GM23248 (cell line): ENCODE results near the gene ITIH5. TPM values are rescaled to one million over a fixed set of nuclear protein-coding genes. Genes with fewer than 3 reads are reported as not detected.

ENCODE experiments used
- DNase-seq: peaks from one replicate; pipeline ENCODE4 v3.0.0-alpha.2; 2015
- H2AFZ ChIP-seq: fragments of 200-600 bp; sonication (generic); 2 replicates; pipeline ENCODE4 v1.6.1; 2016; ENCODE audit warnings: antibody characterized with exemption
- H3F3A ChIP-seq: fragments of 200-600 bp; sonication (generic); 2 replicates; pipeline ENCODE4 v1.6.1; 2016; ENCODE audit warnings: mild to moderate bottlenecking, antibody characterized with exemption, mixed run types; ENCODE audit not compliant: insufficient read depth
- H3K27ac ChIP-seq: fragments of 200-600 bp; sonication (generic); 2 replicates; pipeline ENCODE4 v1.5.1; 2016; ENCODE audit warnings: mild to moderate bottlenecking
- H3K27me3 ChIP-seq: fragments of 200-600 bp; sonication (generic); replicated peaks from 2 replicates; pipeline ENCODE4 v1.6.1; 2016; ENCODE audit warnings: mild to moderate bottlenecking; ENCODE audit not compliant: insufficient read depth
- H3K36me3 ChIP-seq: fragments of 200-600 bp; sonication (generic); 2 replicates; pipeline ENCODE4 v1.6.1; 2016; ENCODE audit warnings: low read depth, mild to moderate bottlenecking
- H3K4me1 ChIP-seq: fragments of 200-600 bp; sonication (generic); 2 replicates; pipeline ENCODE4 v1.6.1; 2016; ENCODE audit warnings: mild to moderate bottlenecking; ENCODE audit not compliant: insufficient read depth
- H3K4me2 ChIP-seq: fragments of 200-600 bp; sonication (generic); one replicate; pipeline ENCODE4 v1.6.1; 2016; ENCODE audit warnings: mild to moderate bottlenecking; ENCODE audit not compliant: unreplicated experiment
- H3K4me3 ChIP-seq: fragments of 200-600 bp; sonication (generic); 2 replicates; pipeline ENCODE4 v1.5.1; 2016; ENCODE audit warnings: mild to moderate bottlenecking
- H3K79me2 ChIP-seq: fragments of 200-600 bp; sonication (generic); 2 replicates; pipeline ENCODE4 v1.6.1; 2016; ENCODE audit warnings: mild to moderate bottlenecking; ENCODE audit not compliant: insufficient read depth
- H3K9ac ChIP-seq: fragments of 200-600 bp; sonication (generic); 2 replicates; pipeline ENCODE4 v1.6.1; 2016; ENCODE audit warnings: mild to moderate bottlenecking
- H3K9me2 ChIP-seq: fragments of 200-600 bp; sonication (generic); 2 replicates; pipeline ENCODE4 v1.6.1; 2016; ENCODE audit warnings: mixed run types, mild to moderate bottlenecking, moderate library complexity; ENCODE audit not compliant: insufficient read depth
- H3K9me3 ChIP-seq: fragments of 200-600 bp; sonication (generic); one replicate; pipeline ENCODE4 v1.6.1; 2017; ENCODE audit warnings: low read depth
- H4K20me1 ChIP-seq: fragments of 200-600 bp; sonication (generic); 2 replicates; pipeline ENCODE4 v1.6.0; 2016; ENCODE audit not compliant: insufficient read depth
- EZH2 ChIP-seq: fragments of 200-600 bp; sonication (generic); IDR thresholded peaks from 2 replicates; pipeline ENCODE4 v1.6.1; 2018; ENCODE audit warnings: antibody characterized with exemption, mild to moderate bottlenecking; ENCODE audit not compliant: insufficient read depth, poor library complexity, severe bottlenecking
- EZH2phosphoT487 ChIP-seq: fragments of 200-600 bp; sonication (generic); IDR thresholded peaks from 2 replicates; pipeline ENCODE4 v1.6.1; 2018; ENCODE audit warnings: antibody characterized with exemption, moderate library complexity, mild to moderate bottlenecking, low read depth; ENCODE audit not compliant: insufficient read depth
- WGBS, 2 experiments: methylation state at CpG; one replicate each; pipeline ENCODE4 v1.1.6; 2015 to 2017; ENCODE audit warnings: low lambda C conversion rate in 2 of 2, low coverage in 1 of 2; ENCODE audit errors: missing lambda C conversion rate in 2 of 2; 5-methylcytosine and 5-hydroxymethylcytosine counted together
- in situ Hi-C: fragments of 300-500 bp; cut with MboI; formaldehyde crosslinking; loops from 2 replicates; pipeline ENCODE4 v1.15.0; 2020
- polyA plus RNA-seq: library from polyadenylated mRNA; unstranded; fragments of >200 nt; fragmentation: Nextera tagmentation; extraction: Ambion mirVana; gene quantifications from 2 replicates; pipeline ENCODE4 v1.2.1, GENCODE V29; 2016
- total RNA-seq: library from RNA; depleted of rRNA; stranded (reverse); fragments of >200 nt; shearing (Covaris generic); gene quantifications from 2 replicates; pipeline ENCODE4 v1.2.3, GENCODE V29; 2014

The ITIH5 gene
- total and polyA plus RNA-seq, 2 experiments from 2014 or later, result not detected

DNA sequence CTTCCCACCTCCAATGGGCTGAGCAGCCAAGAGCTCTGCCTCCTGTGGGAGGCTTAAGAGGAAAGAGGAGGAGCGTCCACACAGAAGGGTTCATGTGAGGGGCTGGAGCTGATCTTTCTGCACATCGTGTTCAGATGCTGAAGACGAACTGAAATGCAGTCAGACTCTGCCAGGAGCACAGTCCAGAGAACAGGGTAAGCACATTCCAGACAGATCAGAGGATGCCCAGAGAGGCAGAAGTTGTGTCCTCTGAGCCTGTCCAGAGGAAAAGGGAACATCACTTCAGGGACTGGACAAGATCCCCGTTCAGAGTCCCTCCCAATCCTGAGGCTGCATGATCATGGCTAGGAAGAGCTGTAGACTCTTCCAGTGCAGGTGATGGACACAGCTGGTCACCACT, 72.9 kb downstream of the ITIH5 start:
- Histone ChIP-seq H3K27me3 (no peaks in the 10 kb centered on the region), H3K9me2 (no peaks in the 10 kb centered on the region), H3K36me3 (no peaks in the 10 kb centered on the region), H3K4me2 (no peak overlapping the region), H3K27ac (no peak overlapping the region), H4K20me1 (no peaks in the 10 kb centered on the region), H3K9me3 (no peaks in the 10 kb centered on the region), H2AFZ (no peak overlapping the region), H3F3A (no peaks in the 10 kb centered on the region), H3K4me3 (no peak overlapping the region), H3K79me2 (no peaks in the 10 kb centered on the region), H3K4me1 (no peaks in the 10 kb centered on the region), H3K9ac (no peak overlapping the region)
- no peak for DNase-seq
- WGBS, 2 experiments, result 1 to 3% methylated on average over 4 of the region's 4 CpGs
- TF ChIP-seq EZH2phosphoT487 (no peak), EZH2 (no peak)
- in situ Hi-C loops, result no loop called here

DNA sequence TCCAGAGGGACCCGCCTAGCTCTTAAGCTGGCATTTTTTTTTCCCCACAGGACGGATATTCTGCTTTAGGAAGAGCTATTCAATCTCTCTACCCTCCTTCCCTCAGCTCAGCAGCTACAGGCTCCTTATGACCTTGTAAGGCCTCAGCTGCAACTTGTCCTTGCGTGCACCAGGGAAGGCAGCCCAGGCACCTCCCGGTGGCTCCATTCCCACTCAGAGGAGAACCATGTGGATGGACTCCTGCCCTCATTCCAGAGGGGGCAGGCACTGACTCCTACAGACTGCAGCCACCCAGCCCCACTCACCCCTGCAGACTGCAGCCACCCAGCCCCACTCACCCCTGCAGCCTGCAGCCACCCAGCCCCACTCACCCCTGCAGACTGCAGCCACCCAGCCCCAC, 73.7 kb downstream of the ITIH5 start:
- no peaks in the 10 kb centered on the region for H3F3A ChIP-seq
- peak; percentile 30 for DNase-seq
- H3K79me2 ChIP-seq, result no peaks in the 10 kb centered on the region
- H3K9me2 ChIP-seq, result no peaks in the 10 kb centered on the region
- H3K36me3 ChIP-seq, result no peaks in the 10 kb centered on the region
- 16% methylated on average over 4 of the region's 4 CpGs for WGBS, 2 experiments
- H3K9me3 ChIP-seq, result no peaks in the 10 kb centered on the region
- in situ Hi-C loops, result no loop called here
- H4K20me1 ChIP-seq, result no peaks in the 10 kb centered on the region
- H2AFZ ChIP-seq, result no peak overlapping the region
- no peak overlapping the region for H3K4me2 ChIP-seq
- no peak overlapping the region for H3K9ac ChIP-seq
- H3K27me3 ChIP-seq, result no peaks in the 10 kb centered on the region
- H3K4me1 ChIP-seq, result no peaks in the 10 kb centered on the region
- H3K27ac ChIP-seq, result no peak overlapping the region
- no peak overlapping the region for H3K4me3 ChIP-seq
- TF ChIP-seq EZH2phosphoT487 (no peak), EZH2 (no peak)

DNA sequence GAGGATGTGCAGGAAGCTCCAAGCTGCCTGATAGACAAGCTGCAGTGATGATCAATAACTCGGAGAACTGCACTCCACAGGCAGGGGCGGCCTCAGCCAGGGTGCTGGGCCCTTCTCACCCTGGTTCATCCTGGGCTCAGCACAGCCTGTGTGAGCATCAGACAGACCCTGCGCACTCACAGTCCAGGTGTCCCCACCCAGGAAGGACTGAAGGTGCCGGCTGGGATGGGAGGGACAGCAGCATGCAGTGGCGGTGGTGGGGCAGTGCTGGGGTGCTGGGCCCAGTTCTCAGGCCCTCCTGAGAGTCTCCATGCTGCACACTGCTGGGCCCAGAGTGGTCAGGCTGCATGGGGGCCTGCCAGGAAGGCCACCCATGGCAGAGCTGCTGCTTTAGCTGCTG, 74.1 kb downstream of the ITIH5 start:
- Histone ChIP-seq H3K36me3 (no peaks in the 10 kb centered on the region), H3K27ac (no peak overlapping the region), H3K79me2 (no peaks in the 10 kb centered on the region), H3K27me3 (no peaks in the 10 kb centered on the region), H2AFZ (no peak overlapping the region), H3K9me2 (no peaks in the 10 kb centered on the region), H3K4me2 (no peak overlapping the region), H3F3A (no peaks in the 10 kb centered on the region), H3K4me3 (no peak overlapping the region), H3K4me1 (no peaks in the 10 kb centered on the region), H4K20me1 (no peaks in the 10 kb centered on the region), H3K9ac (no peak overlapping the region), H3K9me3 (no peaks in the 10 kb centered on the region)
- in situ Hi-C loops, result no loop called here
- DNase-seq, result no peak
- 77 to 88% methylated on average over 5 of the region's 5 CpGs for WGBS, 2 experiments
- no peak for TF ChIP-seq EZH2phosphoT487
- TF ChIP-seq EZH2, result no peak

DNA sequence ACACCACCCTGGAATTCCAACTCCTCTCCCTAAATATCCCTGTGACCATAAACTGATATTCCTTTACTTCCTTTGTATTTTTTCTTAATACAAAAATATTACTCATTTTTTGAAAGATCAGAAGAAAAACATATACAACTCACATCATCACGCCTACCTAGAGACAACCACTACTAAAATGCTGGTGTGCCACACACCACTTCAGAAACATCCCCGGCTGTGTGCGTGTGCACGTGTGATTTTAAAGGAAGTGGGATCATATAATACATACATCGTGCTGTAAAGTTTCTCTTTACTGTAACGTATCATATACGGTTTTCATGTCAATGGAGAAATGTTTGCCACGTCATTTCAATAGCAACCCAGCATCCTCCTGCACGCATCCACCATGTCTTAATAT, 76.5 kb downstream of the ITIH5 start:
- DNase-seq, result no peak
- H3K4me2 ChIP-seq, result no peak overlapping the region
- no peaks in the 10 kb centered on the region for H3F3A ChIP-seq
- H3K4me3 ChIP-seq, result no peak overlapping the region
- no peak for TF ChIP-seq EZH2phosphoT487
- no peak for TF ChIP-seq EZH2
- WGBS, 2 experiments, result 76 to 78% methylated on average over 9 of the region's 9 CpGs
- H3K27me3 ChIP-seq, result no peaks in the 10 kb centered on the region
- H3K4me1 ChIP-seq, result no peaks in the 10 kb centered on the region
- no peaks in the 10 kb centered on the region for H3K9me2 ChIP-seq
- H3K27ac ChIP-seq, result no peak overlapping the region
- H3K9me3 ChIP-seq, result no peaks in the 10 kb centered on the region
- no peaks in the 10 kb centered on the region for H4K20me1 ChIP-seq
- H3K9ac ChIP-seq, result no peak overlapping the region
- in situ Hi-C loops, result no loop called here
- no peak overlapping the region for H2AFZ ChIP-seq
- no peaks in the 10 kb centered on the region for H3K36me3 ChIP-seq
- H3K79me2 ChIP-seq, result no peaks in the 10 kb centered on the region

DNA sequence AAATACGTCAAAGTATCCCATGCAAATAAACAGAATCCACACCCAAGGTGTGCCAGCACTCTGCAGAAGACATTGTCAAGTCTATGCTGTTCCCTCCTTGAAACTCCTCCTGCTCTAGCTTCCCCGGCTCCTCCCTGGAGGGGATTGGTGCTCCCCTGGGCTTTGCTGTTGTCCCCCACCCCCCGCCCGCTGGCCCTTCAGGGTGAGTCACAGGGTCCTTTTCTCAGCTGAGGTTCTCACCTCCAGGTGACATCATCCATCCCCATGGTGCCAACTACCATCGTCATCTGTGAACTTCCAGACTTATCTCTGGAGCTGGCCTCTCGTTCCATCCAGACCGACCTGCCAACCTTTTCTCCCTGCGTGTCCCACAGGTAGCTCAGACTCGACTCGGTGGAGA, 77.0 kb downstream of the ITIH5 start:
- no peaks in the 10 kb centered on the region for H3F3A ChIP-seq
- no peaks in the 10 kb centered on the region for H3K4me1 ChIP-seq

More for the DNA sequence above, 77.0 kb downstream of the ITIH5 start:
- Histone ChIP-seq H3K36me3 (no peaks in the 10 kb centered on the region), H3K9me2 (no peaks in the 10 kb centered on the region), H3K27me3 (no peaks in the 10 kb centered on the region), H3K4me3 (no peak overlapping the region), H3K79me2 (no peaks in the 10 kb centered on the region), H3K27ac (no peak overlapping the region), H4K20me1 (no peaks in the 10 kb centered on the region), H2AFZ (no peak overlapping the region), H3K9me3 (no peaks in the 10 kb centered on the region), H3K4me2 (no peak overlapping the region), H3K9ac (no peak overlapping the region)
- 49 to 63% methylated on average over 8 to 10 of the region's 10 CpGs for WGBS, 2 experiments
- no peak for DNase-seq
- in situ Hi-C loops, result no loop called here
- no peak for TF ChIP-seq EZH2phosphoT487
- no peak for TF ChIP-seq EZH2
